Effector memory CD4-positive, alpha-beta T cell (primary cell): ENCODE measurements around the gene CXXC5.
A peak's percentile ranks its signal among the peaks of the same experiment; 100 is the strongest.

ENCODE experiments used
- DNase-seq, 3 donors: peaks; one replicate each; pipeline ENCODE4 v3.0.0-alpha.2; 2020
- H3K27ac ChIP-seq: 2 replicates; pipeline ENCODE4 v1.7.0; 2013; ENCODE audit warnings: mild to moderate bottlenecking, low read length, moderate library complexity; ENCODE audit not compliant: insufficient read depth, poor library complexity, severe bottlenecking
- H3K27me3 ChIP-seq: replicated peaks from 2 replicates; pipeline ENCODE4 v1.7.0; 2013; ENCODE audit warnings: mild to moderate bottlenecking, low read length; ENCODE audit not compliant: insufficient read depth, control insufficient read depth, poor library complexity, severe bottlenecking
- H3K36me3 ChIP-seq: 2 replicates; pipeline ENCODE4 v1.7.0; 2013; ENCODE audit warnings: mild to moderate bottlenecking, low read length, moderate library complexity; ENCODE audit not compliant: control insufficient read depth, insufficient read depth
- H3K4me1 ChIP-seq: 2 replicates; pipeline ENCODE4 v1.7.0; 2013; ENCODE audit warnings: low read length, mild to moderate bottlenecking; ENCODE audit not compliant: control insufficient read depth, insufficient read depth, poor library complexity, severe bottlenecking
- H3K4me3 ChIP-seq: 2 replicates; pipeline ENCODE4 v1.7.0; 2013; ENCODE audit warnings: low read length, low read depth, mild to moderate bottlenecking; ENCODE audit not compliant: insufficient read depth, poor library complexity, severe bottlenecking
- H3K9me3 ChIP-seq: 2 replicates; pipeline ENCODE4 v1.7.0; 2013; ENCODE audit warnings: mild to moderate bottlenecking, low read length, moderate library complexity; ENCODE audit not compliant: control insufficient read depth

CXXC5 gene

DNA sequence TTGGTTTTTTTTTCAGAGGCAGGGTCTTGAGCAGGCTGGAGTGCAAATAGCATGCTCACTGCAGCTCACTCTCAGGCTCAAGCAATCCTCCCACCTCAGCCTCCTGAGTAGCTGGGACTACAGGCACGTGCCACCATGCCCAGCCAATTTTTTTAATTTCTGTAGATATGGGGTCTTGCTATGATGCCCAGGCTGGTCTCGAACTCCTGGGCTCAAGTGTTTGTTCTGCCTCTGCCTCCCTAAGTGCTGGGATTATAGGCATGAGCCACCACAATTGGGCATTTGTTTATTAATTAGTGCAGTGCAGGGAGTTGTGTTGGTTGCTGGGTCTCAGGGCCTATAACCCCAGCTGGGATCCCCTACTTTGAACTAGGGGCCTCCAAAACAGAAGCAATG is 47.0 kb downstream of the CXXC5 start:
- H3K27me3 ChIP-seq = peaks cover 21% of the 10 kb centered on the region
- peaks cover 7% of the 10 kb centered on the region for H3K4me1 ChIP-seq
- H3K27ac ChIP-seq = no peak overlapping the region
- DNase-seq = no peak
- H3K9me3 ChIP-seq = no peaks in the 10 kb centered on the region
- H3K36me3 ChIP-seq = no peaks in the 10 kb centered on the region
- H3K4me3 ChIP-seq = no peak overlapping the region

GRCh38 chr5:139696167-139696893 is 48.2 kb downstream of the CXXC5 start:
- no peak overlapping the region for H3K27ac ChIP-seq

DNA sequence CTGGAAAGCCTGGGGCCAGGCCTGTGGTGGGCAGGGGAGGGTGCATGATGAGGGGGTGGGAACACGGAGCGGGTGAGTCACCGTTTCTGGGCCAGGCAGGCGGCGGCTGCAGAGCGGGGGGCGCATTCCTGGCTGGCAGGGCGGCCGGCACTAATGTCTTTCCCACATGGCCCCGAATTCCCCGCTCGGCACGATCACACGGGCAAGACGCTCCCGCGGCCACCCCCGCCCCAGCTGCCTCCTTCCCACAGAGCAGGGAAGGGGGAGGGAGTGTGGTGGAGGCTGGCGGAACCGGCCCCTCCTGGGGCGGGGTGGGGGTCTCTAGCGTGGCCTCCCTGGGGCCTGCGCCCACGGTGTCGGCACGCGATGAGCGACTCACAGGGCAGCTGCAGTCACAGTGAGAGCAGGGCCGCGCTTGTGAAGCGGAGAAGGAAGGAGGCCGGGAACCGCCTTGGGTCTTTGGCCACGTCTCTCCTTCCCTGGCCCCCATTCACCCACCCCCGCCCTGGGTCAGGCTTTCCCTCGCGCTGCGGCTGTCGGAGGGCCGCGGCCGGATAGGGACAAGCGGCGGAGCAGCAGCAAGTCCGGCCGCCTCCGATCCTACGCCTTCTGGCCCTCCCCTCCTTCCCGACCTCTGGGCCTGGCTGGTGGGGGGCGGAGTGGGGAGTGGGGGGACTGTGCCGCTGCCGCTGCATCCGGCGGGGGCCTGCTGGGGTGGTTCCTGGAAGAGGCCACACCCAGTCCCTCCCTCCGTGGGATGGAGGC is 48.9 kb downstream of the CXXC5 start:
- H3K36me3 ChIP-seq = no peaks in the 10 kb centered on the region
- H3K4me1 ChIP-seq = peaks cover 11% of the 10 kb centered on the region
- no peak for DNase-seq
- H3K27ac ChIP-seq = no peak overlapping the region
- H3K9me3 ChIP-seq = no peaks in the 10 kb centered on the region
- peaks cover 21% of the 10 kb centered on the region for H3K27me3 ChIP-seq
- peak overlapping the region; percentile 42 for H3K4me3 ChIP-seq

More at GRCh38 chr5:139696167-139696893, 48.2 kb downstream of the CXXC5 start:
- Histone ChIP-seq H3K27me3 (peaks cover 21% of the 10 kb centered on the region), H3K9me3 (no peaks in the 10 kb centered on the region), H3K4me3 (no peak overlapping the region), H3K4me1 (peaks cover 9% of the 10 kb centered on the region), H3K36me3 (no peaks in the 10 kb centered on the region)
- no peak for DNase-seq

DNA sequence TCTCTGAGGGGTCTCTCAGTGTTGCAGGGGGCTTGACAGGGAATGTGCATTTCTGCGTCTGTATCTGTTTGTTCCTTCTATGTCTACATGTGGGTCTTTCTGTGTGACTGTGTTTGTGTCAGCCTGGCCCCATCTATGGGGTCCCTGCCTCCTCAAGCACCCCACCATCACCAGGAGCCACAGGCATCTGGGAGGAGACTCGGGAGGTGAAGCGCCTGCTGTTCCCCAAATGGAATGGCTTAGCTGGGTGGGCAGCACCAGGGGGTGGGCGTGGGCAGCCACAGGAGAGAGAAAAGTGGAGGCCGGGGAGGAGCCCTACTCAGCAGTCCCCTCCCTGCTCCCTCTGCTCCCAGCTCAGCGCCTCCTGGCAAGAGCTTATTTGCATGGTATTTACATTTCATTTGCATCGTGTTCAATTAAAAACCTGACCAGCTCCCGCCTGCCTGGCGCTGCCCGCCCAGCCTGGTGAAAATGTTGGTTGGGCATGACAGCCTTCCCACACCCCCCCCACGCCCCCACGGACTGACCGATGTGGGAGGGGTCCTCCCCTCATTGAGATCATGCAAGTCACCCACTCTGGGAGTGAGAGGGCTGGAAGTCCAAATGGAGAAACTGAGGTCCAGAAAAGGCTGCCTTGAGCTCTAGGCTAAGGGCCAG is 50.5 kb downstream of the CXXC5 start:
- H3K4me1 ChIP-seq = peaks cover 11% of the 10 kb centered on the region
- H3K27me3 ChIP-seq = peaks cover 21% of the 10 kb centered on the region
- H3K9me3 ChIP-seq = no peaks in the 10 kb centered on the region
- no peaks in the 10 kb centered on the region for H3K36me3 ChIP-seq
- H3K27ac ChIP-seq = no peak overlapping the region
- no peak for DNase-seq
- no peak overlapping the region for H3K4me3 ChIP-seq

DNA sequence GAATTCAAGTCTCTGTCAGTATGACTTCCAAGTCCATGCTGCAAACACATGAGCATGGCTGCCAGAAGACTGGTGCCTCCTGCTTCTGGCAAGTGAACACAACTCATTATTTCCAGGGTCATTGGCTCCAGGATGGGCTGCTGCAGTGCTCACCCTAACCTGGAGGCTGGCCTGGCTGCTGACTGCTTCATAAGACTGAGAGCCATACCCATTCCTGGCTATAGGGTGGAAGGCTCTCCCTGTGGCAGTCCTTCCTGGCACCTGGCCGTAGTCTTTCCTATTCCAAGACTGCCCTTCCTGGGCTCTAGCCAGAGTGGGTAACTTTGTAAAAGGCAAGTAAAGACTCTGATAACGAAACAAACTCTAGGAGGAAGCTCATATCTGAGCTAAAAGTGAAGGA is 51.2 kb downstream of the CXXC5 start:
- Histone ChIP-seq H3K9me3 (no peaks in the 10 kb centered on the region), H3K36me3 (no peaks in the 10 kb centered on the region), H3K4me3 (no peak overlapping the region), H3K4me1 (peaks cover 11% of the 10 kb centered on the region), H3K27me3 (peaks cover 21% of the 10 kb centered on the region), H3K27ac (no peak overlapping the region)
- DNase-seq = no peak

GRCh38 chr5:139700711-139701055 is 52.5 kb downstream of the CXXC5 start:
- Histone ChIP-seq H3K27ac (no peak overlapping the region), H3K9me3 (no peaks in the 10 kb centered on the region), H3K4me1 (peaks cover 11% of the 10 kb centered on the region)

DNA sequence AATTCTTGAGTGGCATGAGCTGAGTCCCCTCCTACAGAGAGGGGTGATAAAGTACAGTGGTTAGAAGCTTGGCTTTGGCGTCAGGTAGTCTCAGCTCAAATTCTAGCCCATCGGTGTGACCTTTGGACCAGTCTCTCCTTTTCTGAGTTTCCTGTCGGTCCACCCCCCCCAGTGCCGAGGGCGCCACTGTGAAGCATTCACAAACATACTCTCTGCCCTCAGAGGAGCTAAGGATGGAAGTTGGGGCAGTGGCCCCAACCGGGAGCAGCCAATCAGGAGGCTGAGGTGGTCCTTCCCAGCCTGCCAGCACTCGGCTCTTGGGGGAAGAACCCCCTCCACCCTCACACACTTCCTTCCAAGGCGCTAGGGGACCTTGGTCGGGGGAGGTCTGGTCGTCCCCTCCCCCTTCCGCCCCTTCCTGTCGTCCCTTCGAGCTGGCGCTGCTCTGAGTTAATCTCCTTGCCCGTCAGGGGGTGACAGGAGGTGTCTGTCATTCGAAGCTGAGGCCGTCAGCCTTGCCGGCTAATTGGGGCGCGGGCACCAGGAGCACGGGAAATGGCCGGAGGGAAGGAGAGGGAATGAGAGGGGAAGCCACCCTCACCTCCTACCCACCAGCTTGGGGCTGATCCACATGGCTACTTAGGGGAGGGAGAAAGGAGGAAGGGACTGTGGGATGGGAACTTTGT is 53.0 kb downstream of the CXXC5 start:
- no peak for DNase-seq
- Histone ChIP-seq H3K9me3 (no peaks in the 10 kb centered on the region), H3K27ac (no peak overlapping the region), H3K36me3 (no peaks in the 10 kb centered on the region), H3K4me3 (no peak overlapping the region), H3K4me1 (peaks cover 11% of the 10 kb centered on the region), H3K27me3 (peaks cover 21% of the 10 kb centered on the region)

More at GRCh38 chr5:139700711-139701055, 52.5 kb downstream of the CXXC5 start:
- DNase-seq = no peak
- Histone ChIP-seq H3K27me3 (peaks cover 21% of the 10 kb centered on the region), H3K36me3 (no peaks in the 10 kb centered on the region), H3K4me3 (no peak overlapping the region)

DNA sequence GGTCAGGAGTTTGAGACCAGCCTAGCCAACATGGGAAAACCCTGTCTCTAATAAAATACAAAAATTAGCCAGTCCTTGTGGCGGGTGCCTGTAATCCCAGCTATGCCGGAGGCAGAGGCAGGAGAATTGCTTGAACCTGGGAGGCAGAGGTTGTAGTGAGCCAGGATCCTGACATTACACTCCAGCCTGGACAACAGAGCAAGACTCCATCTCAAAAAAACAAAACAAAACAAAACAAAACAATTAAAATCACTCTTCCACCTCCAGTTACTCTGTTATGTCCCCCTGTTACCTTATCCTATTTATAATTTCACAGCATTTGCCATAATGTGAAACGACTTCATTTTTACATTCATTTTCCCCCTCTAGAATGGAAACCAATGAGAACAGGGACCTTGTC is 54.4 kb downstream of the CXXC5 start:
- Histone ChIP-seq H3K4me1 (peaks cover 9% of the 10 kb centered on the region), H3K27ac (no peak overlapping the region), H3K4me3 (no peak overlapping the region), H3K27me3 (peaks cover 10% of the 10 kb centered on the region), H3K36me3 (no peaks in the 10 kb centered on the region), H3K9me3 (no peaks in the 10 kb centered on the region)
- DNase-seq = no peak

DNA sequence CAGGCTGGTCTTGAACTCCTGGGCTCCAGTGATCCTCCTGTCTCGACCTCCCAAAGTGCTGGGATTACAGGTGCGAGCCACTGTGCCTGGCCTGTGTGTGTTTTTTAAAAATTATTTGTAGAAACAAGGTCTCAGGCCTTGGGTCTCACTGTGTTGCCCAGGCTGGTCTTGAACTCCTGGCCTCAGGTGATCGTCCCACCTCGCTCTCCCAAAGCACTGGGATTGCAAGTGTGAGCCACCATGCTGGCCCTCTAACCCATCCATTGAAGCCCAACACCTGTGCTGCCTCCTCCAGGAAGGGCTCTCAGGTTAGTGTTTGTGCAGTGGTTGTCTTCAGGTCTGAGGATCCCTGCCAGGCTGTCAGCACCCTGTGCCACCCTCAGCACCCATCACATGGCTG is 56.6 kb downstream of the CXXC5 start:
- Histone ChIP-seq H3K4me1 (peaks cover 5% of the 10 kb centered on the region), H3K27ac (no peak overlapping the region), H3K36me3 (no peaks in the 10 kb centered on the region), H3K9me3 (no peaks in the 10 kb centered on the region), H3K27me3 (no peaks in the 10 kb centered on the region), H3K4me3 (no peak overlapping the region)
- DNase-seq = no peak
